Measurements from ENCODE around the gene LST1. TPM values are rescaled to one million over a fixed set of nuclear protein-coding genes. Genes with fewer than 3 reads are reported as not detected.

The LST1 gene
- total RNA-seq, 1 experiment from 2014 or later, result not detected

DNA sequence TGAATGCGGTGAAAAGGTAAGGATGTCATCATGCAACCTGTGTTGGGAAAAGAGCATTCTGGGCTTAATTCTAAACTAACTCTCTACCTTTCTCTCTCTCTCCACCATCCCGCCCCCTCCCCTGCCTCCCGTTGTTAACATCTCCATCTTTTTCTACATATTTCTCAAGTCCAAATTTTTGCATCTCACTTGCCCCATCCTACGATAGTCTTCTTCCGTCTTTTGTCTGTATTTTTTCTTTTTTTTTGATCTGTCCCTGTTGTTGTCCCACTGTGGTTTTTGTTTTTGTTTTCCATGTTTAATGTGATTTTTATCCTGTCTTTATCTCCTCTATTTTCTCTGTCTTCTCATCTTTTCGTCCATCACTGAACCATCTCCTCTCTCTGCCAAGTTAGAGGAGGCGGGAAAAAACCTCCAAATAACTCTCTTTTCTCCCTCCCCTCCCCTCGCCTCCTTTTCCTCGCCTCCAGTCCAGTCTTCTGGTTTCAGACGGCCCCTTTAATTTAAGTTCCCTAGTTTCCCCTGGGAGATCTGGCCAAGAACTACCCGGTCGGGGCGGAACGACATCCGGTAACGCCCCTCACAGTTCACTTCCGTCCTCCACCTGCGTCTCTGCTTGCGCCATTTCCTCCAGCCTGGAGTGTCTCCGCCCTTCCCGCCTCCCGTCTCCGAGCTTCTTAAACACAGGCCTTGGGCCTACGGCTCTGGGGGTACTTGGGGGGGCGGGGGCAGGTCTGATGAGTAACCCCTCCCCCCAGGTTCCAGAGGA is 38.9 kb upstream of the LST1 start, which contains the start of gene NFKBIL1:
TSS of gene NFKBIL1 (plus strand) at position 651 of the 769 bp plus-strand sequence. CDS start at position 738, 87 bp downstream.
- peak within 1 kb of the TSS; percentile 96 for H3K27ac ChIP-seq (ENCODE audit: low read length)
- TF ChIP-seq TCF7L2 (IDR thresholded peaks at IDR 0.05; ENCODE audit: low read depth, low read length) (peak; percentile 40; the same call in 1 of the 2 replicates), SIN3A (IDR thresholded peaks at IDR 0.05; ENCODE audit: borderline replicate concordance, insufficient read depth, low read depth, low read length) (0 out of 2 replicates have a peak, but pooled peaks have one; percentile 74), POLR2AphosphoS5 (IDR thresholded peaks at IDR 0.05; ENCODE audit: low read depth, low read length) (peak; percentile 85)
- TF ChIP-seq, protein P1, sequence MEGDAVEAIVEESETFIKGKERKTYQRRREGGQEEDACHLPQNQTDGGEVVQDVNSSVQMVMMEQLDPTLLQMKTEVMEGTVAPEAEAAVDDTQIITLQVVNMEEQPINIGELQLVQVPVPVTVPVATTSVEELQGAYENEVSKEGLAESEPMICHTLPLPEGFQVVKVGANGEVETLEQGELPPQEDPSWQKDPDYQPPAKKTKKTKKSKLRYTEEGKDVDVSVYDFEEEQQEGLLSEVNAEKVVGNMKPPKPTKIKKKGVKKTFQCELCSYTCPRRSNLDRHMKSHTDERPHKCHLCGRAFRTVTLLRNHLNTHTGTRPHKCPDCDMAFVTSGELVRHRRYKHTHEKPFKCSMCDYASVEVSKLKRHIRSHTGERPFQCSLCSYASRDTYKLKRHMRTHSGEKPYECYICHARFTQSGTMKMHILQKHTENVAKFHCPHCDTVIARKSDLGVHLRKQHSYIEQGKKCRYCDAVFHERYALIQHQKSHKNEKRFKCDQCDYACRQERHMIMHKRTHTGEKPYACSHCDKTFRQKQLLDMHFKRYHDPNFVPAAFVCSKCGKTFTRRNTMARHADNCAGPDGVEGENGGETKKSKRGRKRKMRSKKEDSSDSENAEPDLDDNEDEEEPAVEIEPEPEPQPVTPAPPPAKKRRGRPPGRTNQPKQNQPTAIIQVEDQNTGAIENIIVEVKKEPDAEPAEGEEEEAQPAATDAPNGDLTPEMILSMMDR (IDR thresholded peaks at IDR 0.05), result no peak; the same call in none of the 2 replicates
- peak within 1 kb of the TSS; percentile 60 to 80 for H3K4me3 ChIP-seq (ENCODE audit: low read depth in 2 of 2, low read length in 2 of 2)
- ATAC-seq, result peak; percentile 94
- ChIA-PET POLR2A (interaction anchor here (0.5 to 0.6 kb wide), 3 partner anchors 44 to 227 kb away, joined by 3 to 8 read pairs (median 7); no protein-coding TSS in a partner anchor), CTCF (interaction anchor here (0.5 to 4.2 kb wide), 5 partner anchors 33 to 233 kb away, joined by 3 to 37 read pairs (median 5); no protein-coding TSS in a partner anchor)
- intact Hi-C loops (cut with micrococcal nuclease; ENCODE audit: unreplicated experiment) (loop anchor here (1.0 kb wide), 1 partner anchor 51 kb away; no protein-coding TSS in a partner anchor), in situ Hi-C loops (cut with HindIII; ENCODE audit: low pct_unique_long_range_greater_than_20kb, low sequenced_read_pairs) (no loop called here)
- H3K4me1 ChIP-seq (ENCODE audit: control insufficient read depth, insufficient read depth, low read length), result peaks cover 12% of the 10 kb centered on the region
- DNase-seq (ENCODE audit: low read depth, low spot score), result peak; percentile 78
- H3K27me3 ChIP-seq (ENCODE audit: control insufficient read depth, insufficient read depth, low read length), result no peaks in the 10 kb centered on the region
- no peaks in the 10 kb centered on the region for H3K36me3 ChIP-seq (ENCODE audit: control insufficient read depth, insufficient read depth, low read length)
- no TSS peak for BruUV-seq (replicated peaks)
- H3K9me3 ChIP-seq (ENCODE audit: control insufficient read depth, insufficient read depth, low read depth, low read length), result no peaks in the 10 kb centered on the region

- CTCF ChIA-PET, result interaction anchor here (0.6 to 4.2 kb wide), 4 partner anchors 50 to 70 kb away, joined by 4 to 37 read pairs (median 8); no protein-coding TSS in a partner anchor
- H3K27ac ChIP-seq (ENCODE audit: low read length), result peak overlapping the region; percentile 96
- DNase-seq (ENCODE audit: low read depth, low spot score) (no peak), ATAC-seq (peak; percentile 25)
- in situ Hi-C loops (cut with HindIII; ENCODE audit: low pct_unique_long_range_greater_than_20kb, low sequenced_read_pairs) (no loop called here), intact Hi-C loops (cut with micrococcal nuclease; ENCODE audit: unreplicated experiment) (no loop called here)
- no peaks in the 10 kb centered on the region for H3K9me3 ChIP-seq (ENCODE audit: control insufficient read depth, insufficient read depth, low read depth, low read length)
- TF ChIP-seq SIN3A (IDR thresholded peaks at IDR 0.05; ENCODE audit: borderline replicate concordance, insufficient read depth, low read depth, low read length) (no peak), POLR2AphosphoS5 (IDR thresholded peaks at IDR 0.05; ENCODE audit: low read depth, low read length) (no peak), TCF7L2 (IDR thresholded peaks at IDR 0.05; ENCODE audit: low read depth, low read length) (no peak), REST (IDR thresholded peaks at IDR 0.05; ENCODE audit: insufficient read depth in 1 of 2, low read depth in 2 of 2, low read length in 1 of 2) (no peak)
- TF ChIP-seq, protein P1 (IDR thresholded peaks at IDR 0.05), result no peak
- no peaks in the 10 kb centered on the region for H3K27me3 ChIP-seq (ENCODE audit: control insufficient read depth, insufficient read depth, low read length)
- H3K4me3 ChIP-seq (ENCODE audit: low read depth in 2 of 2, low read length in 2 of 2), result peak overlapping the region; percentile 60 to 80
- no peaks in the 10 kb centered on the region for H3K36me3 ChIP-seq (ENCODE audit: control insufficient read depth, insufficient read depth, low read length)
- peaks cover 11% of the 10 kb centered on the region for H3K4me1 ChIP-seq (ENCODE audit: control insufficient read depth, insufficient read depth, low read length)
- no TSS peak for BruUV-seq (replicated peaks)
- POLR2A ChIA-PET, result interaction anchor here (1.0 kb wide), 1 partner anchor 30 kb away, joined by 3 read pairs; no protein-coding TSS in a partner anchor
Measured at GRCh38 chr6:31547727-31548543, 38.1 kb upstream of the LST1 start.
